ENCODE results near the gene CTNND2.
"Not testable (repeated sequence)": the region's sequence is repeated elsewhere in the genome, so short reads cannot be mapped to it uniquely, and the experiment has no call there.

CTNND2 gene

DNA sequence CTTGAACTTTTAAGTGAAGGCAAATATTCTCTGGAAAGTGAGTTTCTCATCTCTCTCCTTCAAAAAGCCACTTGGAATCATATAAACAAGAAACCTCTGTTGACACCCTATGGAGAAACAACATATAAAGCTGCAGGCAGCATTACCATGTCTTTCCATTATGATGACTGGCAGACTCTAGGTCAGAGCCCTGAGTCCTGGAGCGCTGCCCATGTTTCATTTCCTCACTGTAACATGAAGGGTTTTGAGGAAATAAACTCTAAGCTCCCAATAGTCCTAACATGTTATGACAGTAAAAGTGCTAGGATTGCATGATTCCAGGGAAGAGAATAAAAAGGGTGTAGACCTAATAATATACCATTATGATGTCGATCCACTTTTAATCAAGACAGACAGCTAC, 220.6 kb downstream of the CTNND2 start:
- no peak for DNase-seq (ENCODE audit: low read depth in 3 of 3, low spot score in 1 of 3)

DNA sequence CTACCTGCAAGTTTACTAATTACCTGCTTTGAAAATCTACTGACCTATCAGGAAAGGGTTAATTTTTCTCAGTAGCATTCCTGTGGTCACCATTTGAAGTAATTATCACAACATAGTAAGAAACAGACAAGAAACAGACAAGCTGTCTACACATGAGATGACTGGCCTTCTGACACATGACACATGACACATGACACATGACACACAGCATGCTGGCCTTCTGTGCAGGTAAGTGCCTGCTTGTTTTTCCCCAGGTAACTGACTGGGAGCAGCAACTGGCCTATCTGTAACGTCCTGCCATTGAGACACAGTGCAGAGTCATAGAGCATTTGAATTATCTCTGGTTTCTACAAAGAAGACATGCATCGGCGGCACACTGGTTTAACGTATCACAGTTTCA, 222.4 kb downstream of the CTNND2 start:
- DNase-seq (ENCODE audit: low read depth in 3 of 3, low spot score in 1 of 3), result no peak

DNA sequence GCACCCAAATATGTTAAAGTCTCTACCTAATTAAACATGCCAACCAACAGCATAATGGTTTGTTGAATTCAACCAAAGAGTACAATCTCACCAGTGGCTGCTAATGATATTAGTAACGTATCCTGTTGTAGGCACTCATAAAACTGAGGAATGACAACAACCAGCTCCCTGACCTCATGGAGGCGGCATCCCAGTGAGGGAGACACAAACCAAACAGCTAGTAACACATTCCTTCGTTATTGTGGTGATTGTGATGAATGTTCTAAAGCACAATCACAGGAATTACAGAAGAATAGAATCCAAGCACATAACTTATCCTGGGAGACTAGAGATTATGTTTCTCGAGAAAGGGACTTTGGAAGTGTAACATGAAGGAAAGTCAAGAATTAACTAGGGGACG, 224.6 kb downstream of the CTNND2 start:
- DNase-seq (ENCODE audit: low read depth in 3 of 3, low spot score in 1 of 3), result no peak

DNA sequence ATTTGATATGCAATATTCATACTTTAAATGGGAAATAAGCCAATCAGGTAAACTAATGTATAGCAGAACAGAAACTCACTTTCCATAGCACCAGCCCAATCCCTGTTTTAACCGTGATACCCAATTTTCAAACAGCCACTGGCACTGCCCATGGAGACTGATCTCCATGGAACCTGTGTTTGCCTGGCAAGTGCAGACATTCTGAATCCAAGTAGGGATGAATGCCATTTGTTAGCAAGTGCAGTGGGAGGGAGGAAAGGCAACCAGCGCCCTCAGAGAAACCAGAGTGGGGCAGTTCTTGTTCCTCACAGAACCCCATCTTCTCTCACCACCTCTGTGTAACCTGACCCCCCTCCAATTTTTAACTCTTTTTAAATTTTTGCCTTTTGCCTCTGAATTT, 229.1 kb downstream of the CTNND2 start:
- no peak for DNase-seq (ENCODE audit: low read depth in 3 of 3, low spot score in 1 of 3)

DNA sequence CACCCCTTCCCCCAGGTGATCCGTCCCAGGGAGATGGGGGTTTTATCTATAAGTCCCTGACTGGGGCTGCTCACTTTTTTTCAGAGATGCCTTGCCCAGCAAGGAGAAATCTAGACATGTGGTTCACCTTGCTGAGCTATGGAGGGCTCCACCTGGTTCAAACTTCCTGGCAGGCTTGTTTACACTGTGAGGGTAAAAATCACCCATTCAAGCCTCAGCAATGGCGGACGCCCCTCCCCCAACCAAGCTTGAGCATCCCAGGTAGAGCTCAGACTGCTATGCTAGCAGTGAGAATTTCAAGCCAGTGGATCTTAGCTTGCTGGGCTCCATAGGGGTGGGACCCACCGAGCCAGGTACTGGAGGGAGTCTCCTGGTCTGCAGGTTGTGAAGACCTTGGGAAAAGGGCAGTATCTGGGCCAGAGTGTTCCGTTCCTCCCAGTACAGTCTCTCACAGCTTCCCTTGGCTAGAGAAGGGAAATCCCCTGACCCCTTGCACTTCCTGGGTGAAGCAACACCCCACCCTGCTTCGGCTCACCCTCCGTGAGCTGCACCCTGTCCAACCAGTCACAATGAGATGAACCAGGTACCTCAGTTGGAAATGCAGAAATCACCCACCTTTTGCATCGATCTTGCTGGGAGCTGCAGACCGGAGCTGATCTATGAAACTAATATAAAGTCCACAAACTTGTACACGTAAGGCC, 231.7 kb downstream of the CTNND2 start:
- DNase-seq (ENCODE audit: low read depth in 3 of 3, low spot score in 1 of 3), result no peak

DNA sequence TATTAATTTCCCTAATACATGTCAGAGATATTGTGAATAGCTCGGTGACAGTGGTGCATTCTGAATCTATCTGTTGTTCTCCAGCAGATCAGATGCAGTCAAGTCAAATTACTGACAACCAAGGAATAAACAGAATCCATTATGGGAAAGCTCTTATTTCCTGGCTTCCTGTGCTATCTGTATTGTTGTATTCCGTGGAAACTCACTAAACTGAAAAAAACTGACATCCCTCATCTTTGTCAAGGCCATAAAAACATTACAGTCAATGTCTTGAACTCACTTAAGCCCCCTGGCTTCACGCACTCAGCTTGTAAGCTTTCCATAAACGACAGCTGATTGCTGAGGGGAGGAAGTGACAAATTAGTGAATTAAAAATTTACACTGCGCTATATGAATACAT, 245.9 kb downstream of the CTNND2 start:
- DNase-seq (ENCODE audit: low read depth in 3 of 3, low spot score in 1 of 3), result no peak

DNA sequence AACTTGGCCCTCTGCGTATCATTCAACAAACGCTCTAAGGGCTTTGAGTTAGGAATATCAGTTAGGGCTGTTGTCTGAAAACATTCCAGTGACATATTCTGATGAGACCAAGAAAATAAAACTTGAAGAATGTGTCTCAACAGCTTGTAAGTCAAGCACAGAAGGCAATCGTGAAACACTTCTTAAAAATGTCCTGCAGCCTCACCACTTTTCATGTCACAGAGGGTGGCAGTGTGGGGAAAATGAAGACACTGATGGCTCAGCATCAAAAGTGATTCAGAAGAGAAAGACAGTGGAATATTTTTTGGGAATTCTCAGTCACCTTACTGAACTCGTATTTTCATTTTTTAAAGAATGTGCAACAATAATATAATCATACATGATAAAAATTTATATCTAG, 247.3 kb downstream of the CTNND2 start:
- DNase-seq (ENCODE audit: low read depth in 3 of 3, low spot score in 1 of 3), result no peak

DNA sequence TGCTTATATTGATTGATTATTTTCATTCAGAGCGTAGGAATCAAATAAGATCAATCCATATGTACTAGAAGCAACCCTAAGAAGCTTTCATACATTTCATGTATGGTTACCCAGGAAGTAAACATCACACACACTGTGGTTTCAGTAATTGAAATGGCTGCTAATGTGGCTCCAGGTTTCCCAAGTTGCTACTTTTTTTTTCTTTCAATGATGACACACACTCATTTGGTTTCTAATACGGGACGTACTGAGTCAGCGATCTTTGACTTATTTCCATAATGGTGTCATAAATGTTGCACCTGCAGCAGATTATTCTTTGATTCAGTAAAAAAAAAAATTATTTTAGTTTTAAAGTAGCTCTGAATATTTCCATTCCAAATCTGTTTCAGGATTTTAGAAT, 248.6 kb downstream of the CTNND2 start:
- DNase-seq (ENCODE audit: low read depth in 3 of 3, low spot score in 1 of 3), result no peak

DNA sequence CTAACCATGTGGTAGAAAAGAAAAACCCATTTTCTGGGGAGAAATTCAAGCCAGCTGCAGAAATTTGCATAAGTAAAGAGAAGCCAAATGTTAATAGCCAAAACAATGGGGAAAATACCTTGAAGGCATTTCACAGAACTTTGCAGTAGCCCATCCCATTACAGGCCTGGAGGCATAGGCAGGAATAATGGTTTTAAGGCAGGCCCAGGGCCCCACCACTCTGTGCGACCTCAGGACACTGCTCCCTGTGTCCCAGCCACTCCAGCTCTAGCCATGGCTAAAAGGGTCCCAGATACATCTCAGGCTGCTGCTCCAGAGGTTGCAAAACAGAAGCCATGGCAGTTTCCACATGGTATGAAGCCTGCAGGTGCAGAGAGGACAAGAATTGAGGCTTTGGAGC, 253.3 kb downstream of the CTNND2 start:
- no peak for DNase-seq (ENCODE audit: low read depth in 3 of 3, low spot score in 1 of 3)

DNA sequence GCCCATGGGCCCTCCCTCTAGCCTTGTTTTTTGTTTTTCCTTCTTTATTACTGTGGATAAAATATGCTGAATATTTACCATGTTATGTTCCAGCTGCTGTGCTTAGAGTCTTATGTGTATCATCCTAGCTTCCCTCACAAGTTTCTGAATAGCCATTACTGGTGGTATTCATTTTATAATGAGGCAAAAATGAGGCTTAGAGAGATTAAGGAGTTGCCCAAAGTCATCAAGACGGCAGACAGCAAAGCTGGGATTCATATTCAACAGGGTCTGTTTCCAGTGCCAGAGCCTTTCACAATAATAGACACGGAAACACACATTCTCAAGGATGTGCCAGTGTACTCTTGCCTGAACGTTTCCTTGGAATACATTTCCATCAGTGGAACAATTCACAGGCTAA, 258.1 kb downstream of the CTNND2 start:
- DNase-seq (ENCODE audit: low read depth in 3 of 3, low spot score in 1 of 3), result no peak

DNA sequence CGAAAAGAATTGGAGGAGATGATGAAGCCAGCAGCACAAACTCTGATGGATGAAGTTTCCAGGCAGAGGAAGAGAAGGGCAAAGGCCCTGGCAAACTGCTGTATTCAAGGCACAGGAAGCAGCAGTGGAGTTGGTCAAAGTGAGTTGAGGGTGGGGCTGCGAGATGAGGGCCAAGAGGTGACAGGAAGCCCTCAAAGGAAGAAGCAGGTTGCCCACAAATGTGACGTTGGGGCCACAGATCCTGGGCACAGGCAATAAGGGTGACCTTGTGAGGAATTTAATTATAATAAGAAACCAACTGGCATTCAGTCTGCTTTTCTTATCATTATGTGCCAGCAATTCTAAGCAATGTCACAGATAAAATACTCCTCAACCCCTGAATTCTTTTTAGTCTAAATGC, 261.8 kb downstream of the CTNND2 start:
- DNase-seq (ENCODE audit: low read depth in 3 of 3, low spot score in 1 of 3), result no peak

DNA sequence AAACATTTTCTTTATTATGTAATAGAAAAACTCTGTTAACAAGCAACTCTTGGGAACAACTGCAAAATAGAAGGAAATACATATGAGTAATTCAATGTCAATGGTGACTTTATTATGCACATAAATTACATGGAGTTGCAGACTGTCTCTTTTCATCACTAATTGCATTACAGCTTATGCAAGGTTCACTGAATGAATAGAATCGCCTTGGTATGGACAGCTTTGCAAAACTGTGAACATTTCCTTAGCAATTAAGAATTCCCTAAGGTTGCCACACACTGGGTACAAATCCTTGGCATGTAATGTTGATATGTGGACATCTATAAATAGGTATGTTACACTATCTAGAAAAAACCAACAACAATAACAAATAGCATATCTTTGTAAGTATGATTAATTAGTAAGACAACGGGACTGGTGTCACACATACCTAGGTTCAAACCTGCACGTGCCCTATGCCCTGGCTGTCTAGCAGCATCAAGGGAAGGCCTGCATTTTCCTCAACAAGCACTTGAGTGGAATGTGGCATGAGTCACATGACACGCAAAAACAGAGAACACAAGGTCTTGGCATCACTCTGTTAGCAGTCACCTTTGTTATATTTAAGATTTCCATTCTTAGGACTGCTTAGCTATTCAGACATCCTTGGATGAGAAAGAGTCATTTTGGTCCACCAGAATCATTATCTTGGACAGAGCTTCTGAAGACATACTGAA, 263.9 kb downstream of the CTNND2 start:
- no peak for DNase-seq (ENCODE audit: low read depth in 3 of 3, low spot score in 1 of 3)

DNA sequence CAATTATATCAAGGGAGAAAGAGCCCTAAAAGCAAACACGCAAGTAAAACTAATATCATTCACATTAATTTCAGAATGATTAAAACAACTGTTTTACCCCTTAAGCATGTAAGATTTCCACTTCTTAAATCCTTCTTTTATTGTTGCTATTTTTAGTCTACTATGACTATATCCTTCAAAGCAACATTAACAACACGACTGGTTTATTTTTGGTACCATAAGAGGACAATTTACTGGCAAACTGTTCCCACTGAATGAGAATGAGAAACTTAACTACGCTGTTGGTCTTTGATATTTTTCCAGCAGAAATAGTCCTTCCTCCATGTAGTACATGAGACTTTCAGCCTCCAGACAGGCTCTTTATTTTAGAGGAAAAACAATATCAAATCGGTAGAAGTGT, 281.5 kb downstream of the CTNND2 start:
- no peak for DNase-seq (ENCODE audit: low read depth in 3 of 3, low spot score in 1 of 3)

DNA sequence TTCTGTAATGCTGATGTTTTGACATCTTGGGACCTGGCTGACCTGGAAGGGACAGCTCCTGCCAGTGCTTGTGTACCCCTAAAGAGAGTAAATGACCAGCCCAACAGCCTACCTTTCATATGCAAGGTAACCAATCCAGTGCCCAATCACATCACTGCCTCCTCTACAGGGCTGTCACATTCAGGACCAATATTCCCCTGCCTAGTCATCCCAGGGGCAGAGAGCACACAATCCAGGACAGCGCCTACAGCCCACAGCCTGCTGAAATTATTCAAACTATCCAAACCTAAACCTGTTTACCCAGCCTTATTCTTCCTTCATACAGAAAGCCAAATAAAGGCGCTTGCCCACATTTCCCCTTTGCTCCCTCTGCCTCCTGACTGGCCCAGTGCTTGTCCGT, 284.1 kb downstream of the CTNND2 start:
- DNase-seq (ENCODE audit: low read depth in 3 of 3, low spot score in 1 of 3), result no peak

DNA sequence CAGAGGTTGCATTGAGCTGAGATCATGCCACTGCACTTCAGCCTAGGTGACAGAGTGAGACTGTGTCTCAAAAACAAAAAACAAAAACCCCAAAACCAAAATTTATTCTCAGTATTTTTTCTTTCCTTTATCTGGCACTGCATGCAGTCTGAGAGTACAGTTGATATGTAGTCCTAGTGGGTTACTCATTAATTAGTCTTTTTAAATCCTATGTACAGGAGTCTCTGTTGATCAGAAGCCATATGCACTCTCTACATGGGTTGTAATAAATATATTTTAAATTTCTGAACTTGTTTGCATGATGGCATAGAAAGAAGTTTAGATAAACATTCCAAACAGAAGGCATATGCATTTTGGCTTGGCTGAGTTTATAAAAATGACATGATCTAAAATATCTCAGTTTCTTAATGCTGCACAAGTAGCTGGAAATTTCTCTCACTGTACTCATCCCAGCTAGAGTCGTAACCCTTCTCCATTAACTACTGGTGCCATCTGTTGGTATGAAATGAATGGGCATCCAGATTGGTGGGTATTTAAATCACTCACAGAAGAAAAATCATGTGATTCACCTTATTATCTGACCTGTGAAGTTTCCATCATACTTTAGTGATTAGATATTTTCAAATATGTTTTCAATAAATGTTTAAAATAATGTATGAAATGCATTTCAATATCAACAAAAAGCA, 284.8 kb downstream of the CTNND2 start:
- DNase-seq (ENCODE audit: low read depth in 3 of 3, low spot score in 1 of 3), result no peak

DNA sequence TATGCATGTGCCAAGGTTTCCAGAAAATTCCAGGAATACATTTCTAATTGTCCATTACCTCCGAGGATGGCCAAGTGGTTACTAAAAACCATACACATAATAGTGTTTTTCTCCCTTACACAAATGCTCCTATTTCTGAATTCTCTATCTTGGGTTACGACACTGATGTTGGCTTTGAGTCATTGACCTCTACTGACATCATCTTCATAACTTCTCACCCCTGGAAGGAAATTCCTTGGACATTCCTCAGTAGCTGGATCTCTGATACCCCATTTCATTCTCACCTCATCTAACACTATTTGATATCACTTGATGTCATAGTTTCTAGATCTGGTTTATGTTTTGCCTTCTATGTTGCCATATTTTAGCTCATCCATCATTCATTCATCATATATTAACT, 287.2 kb downstream of the CTNND2 start:
- no peak for DNase-seq (ENCODE audit: low read depth in 3 of 3, low spot score in 1 of 3)

DNA sequence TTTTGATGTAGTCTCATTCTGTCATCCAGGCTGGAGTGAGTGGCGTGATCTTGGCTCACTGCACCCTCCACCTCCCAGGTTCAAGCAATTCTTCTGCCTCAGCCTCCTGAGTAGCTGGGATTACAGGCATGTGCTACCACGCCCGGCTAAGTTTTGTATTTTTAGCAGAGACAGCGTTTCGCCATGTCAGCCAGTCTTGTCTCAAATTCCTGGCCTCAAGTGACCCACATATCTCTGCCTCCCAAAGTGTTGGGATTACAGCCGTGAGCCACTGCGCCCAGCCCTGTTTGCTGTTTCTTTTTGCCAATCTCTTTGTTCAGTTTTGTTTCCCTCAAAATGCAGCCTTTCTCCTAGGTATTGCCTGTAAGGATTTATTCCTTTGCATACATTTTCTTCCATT, 287.6 kb downstream of the CTNND2 start:
- DNase-seq (ENCODE audit: low read depth in 3 of 3, low spot score in 1 of 3), result not testable (repeated sequence)

DNA sequence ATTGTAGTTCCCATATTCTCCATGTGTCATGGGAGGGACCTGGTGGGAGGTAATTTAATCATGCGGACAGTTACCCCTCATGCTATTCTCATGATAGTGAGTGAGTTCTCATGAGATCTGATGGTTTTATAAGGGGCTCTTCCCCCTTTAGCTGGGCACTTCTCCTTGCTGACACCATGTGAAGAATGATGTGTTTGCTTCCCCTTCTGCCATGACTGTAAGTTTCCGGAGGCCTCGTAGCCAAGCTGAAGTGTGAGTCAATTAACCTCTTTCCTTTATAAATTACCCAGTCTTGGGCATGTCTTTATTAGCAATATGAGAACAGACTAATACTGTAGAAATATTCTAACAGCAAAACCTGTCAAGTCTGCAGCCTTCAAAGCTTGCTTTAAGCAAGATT, 293.2 kb downstream of the CTNND2 start:
- DNase-seq (ENCODE audit: low read depth in 3 of 3, low spot score in 1 of 3), result no peak

DNA sequence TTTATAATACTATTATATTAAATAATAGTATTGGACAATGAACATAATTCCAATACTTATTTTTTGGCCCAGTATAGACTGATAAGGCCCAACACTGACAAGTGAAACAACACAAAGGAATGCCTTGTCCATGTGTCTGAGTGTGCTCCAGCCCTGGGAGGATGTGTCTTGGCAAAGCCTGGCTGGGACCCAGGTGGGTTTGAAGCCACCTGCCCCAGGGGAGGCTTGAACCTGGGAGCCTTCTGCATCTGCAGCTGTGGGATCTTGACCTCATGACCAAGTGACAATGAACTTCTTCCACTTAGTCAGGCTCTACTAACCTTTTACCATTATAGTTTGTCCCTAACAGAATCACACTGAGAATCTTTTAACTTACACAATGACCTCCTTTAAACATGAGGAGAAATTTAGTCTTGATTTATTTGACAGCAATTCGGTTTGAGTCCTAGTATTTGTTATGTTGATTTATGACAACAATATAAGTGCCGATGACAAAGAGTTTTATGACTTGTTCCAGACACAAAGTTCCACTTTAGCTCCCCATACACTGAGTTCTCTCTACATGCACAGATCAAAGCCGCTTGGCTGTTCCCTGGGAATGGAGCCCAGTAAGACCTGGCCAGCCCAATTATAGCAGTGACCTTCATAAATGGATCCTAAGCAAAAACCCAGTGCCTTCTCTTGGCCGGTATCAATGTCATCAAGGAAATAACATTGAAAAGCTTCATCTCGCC, 294.5 kb downstream of the CTNND2 start:
- DNase-seq (ENCODE audit: low read depth in 3 of 3, low spot score in 1 of 3), result no peak

DNA sequence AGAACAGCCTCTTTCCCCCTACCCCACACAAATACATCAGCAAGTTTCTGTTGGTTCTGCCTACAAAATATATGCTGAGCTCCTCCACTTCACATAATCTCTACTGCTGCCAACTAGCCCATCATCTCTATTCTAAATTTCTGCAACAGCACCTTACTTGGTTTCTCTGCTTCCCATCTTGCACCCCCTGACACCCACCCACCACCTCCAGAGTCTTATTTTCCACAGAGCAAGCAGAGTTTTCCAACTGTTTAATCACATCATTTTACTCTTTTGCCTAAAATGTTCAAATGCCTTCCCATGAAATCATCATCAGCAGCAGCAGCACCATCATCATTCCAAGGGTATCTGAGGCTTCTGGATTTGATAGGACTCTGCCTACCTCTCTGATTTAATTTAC, 295.7 kb downstream of the CTNND2 start:
- no peak for DNase-seq (ENCODE audit: low read depth in 3 of 3, low spot score in 1 of 3)

DNA sequence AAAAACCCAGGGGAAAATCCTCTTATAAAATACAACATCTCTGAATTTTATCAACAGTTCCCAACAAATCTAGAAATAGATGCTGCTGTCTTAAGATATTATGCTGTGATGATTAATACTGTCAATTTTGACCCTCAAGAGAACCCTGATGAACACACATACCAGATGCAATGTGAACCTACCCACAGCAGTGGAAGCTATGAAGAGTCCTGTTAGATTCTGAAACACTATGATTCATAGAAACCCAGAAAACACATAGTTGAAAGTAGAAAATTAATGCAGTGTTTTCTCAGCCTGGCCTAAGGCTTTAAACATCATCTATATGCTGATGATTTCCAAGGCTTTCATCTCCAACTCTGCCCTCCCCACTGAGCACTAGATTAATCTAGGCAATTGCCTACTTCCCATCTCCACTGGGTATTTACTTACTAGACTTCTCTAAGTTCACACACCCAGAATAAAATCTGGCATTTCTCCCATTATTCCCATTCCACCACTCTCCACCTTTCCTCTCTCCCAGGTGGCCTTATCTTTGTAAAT, 296.2 kb downstream of the CTNND2 start:
- no peak for DNase-seq (ENCODE audit: low read depth in 3 of 3, low spot score in 1 of 3)

DNA sequence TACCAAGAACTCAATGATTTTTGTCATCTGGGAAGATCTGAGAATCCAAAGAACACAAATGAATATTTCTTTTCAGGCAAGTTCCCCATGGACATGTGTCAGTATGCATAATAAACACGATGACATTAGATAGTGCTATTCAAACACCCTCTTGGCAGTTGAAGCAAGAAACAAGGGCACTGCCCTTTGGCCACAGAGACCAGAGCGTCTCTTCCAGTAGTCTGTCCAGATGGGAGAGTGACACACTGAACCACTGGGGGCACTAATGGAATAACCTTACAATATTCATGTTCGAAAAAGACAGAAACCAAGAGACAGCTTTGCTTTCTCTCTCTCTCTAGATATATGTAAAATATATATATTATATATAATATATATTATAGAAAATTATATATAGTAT, 301.9 kb downstream of the CTNND2 start:
- no peak for DNase-seq (ENCODE audit: low read depth in 3 of 3, low spot score in 1 of 3)
